ENCODE results near the gene EXD3.

EXD3 gene

DNA sequence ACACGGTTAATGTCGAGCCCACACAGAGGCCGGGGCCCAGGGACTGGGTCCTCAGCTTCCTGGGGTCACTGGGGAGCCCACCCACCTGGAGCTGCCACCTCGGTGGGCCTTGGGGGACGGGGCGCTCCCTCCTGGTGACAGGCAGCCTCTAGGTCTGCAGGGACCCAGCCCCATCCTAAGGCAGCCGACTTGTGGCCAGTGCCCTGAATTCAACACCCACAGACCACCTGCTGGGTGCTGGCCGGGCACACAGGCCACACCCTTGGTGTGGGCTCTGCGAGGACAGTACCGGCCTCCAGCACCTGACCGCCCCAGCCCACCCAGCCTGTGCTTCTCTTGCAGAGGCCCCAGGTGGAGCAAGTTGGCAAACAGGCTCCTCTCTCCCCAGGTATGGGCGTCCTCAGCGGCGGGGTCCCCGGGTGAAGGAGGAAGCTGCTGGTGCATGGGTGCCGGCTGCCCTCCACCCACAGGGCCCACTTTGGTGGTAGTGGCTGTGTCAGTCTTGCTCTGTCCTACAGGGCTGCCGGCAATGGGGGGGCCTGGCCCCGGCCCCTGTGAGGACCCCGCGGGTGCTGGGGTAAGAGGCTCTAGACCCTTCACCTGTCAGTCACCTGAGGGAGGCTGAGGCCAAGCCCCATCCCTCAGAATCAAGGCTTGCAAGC is 9.9 kb upstream of the EXD3 start:
- DNase-seq (ENCODE audit: low read depth in 2 of 2) = no peak

DNA sequence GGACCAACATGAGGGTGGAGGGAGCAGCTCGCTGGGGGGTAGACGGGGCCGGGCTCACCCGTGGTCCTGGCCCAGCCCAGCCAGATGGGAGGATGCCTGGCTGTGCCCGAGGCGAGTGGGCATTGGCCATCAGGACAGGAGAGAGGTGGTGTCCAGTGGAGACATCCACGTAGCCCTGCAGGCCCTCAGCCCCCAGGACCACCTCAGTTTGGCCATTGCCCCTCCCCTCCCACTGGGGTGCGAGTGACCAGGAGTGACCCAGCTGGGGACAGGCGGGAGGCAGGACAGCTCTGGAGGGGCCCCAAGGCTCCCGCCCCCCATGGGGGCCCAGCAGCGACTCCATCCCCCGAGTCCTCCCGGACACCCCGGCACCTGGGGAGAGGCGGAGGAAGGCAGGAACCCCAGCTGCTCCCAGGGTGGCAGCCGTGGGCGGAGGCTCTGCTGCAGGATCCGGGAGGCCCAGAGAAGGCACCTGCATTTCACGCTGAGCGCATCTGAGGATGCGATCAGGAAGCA is 8.5 kb upstream of the EXD3 start:
- no peak for DNase-seq (ENCODE audit: low read depth in 2 of 2)

DNA sequence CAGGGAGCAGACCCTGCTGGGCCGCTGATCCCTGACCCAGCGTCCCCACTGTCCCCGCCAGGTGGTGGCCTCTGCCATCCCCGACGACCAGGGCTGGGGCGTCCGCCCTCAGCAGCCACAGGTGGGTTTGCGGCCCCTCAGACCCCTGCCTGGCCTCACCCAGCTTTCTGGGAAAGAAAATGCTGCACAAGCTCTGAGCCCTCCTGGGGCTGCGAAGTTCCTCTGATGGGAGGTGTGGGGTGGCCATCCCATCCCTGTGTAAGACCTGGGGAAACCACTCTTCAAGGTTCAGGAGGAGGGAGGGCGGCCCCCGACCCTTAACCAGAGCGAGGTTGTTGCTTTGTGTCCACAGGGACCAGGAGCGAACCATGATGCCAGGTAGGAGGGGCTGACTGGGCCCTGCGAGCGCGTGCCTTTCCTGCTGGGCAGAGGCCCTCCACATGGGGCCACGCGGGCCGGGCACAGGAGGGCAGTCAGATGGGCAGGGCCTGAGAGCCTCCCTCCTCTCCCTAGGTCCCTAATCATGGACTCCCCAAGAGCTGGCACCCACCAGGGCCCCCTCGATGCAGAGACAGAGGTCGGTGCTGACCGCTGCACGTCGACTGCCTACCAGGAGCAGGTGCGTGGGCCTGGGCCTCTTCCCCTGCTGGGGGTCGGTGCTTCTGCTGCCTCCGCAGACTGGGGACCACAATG is 7.9 kb upstream of the EXD3 start:
- DNase-seq (ENCODE audit: low read depth in 2 of 2) = no peak

DNA sequence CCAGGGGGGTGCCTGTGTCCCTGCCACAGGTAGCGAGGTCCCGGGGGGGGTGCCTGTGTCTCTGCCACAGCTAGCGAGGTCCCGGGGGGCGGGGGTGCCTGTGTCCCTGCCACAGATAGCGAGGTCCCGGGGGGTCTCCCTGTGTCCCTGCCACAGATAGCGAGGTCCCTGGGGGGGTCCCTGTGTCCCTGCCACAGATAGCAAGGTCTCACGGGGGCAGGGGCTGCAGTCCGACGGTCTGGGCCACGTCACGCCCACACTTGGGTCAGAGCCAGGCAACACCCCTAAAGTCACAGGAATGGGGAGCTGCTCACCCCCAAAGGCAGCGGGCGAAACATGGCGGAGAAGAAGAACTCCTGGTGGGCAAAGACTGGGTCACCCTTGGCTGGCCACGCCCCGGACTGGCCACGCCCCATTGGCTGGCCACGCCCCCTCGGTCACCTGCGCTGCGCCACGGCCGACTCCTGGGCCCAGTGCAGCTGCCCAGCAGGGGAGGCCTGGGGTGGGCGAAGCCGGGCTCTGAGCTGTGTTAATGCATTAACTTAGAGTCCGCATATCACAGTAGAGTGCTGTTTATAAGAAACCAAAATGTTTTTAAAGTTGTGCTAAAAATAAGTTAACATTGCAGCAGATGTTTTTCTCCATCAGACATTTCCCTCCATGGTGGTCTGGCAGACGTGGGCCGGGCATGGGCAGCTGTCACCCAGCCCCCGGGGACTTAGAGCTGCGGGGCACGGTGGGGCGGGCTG is 7.2 kb upstream of the EXD3 start:
- DNase-seq (ENCODE audit: low read depth in 2 of 2) = no peak

DNA sequence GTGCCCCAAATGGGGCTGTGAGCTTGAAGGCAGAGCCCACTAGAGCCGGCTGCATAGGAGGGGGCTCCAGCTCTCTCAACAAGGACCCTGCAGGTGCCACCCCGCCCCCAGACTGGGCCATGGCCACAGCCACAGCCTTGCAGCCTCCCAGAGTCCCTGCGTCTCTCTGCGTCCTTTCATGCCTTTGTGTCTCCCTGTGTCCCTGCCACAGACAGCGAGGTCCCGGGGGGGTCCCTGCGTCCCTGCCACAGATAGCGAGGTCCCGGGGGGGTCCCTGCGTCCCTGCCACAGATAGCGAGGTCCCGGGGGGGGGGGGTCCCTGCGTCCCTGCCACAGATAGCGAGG is 6.6 kb upstream of the EXD3 start:
- no peak for DNase-seq (ENCODE audit: low read depth in 2 of 2)

DNA sequence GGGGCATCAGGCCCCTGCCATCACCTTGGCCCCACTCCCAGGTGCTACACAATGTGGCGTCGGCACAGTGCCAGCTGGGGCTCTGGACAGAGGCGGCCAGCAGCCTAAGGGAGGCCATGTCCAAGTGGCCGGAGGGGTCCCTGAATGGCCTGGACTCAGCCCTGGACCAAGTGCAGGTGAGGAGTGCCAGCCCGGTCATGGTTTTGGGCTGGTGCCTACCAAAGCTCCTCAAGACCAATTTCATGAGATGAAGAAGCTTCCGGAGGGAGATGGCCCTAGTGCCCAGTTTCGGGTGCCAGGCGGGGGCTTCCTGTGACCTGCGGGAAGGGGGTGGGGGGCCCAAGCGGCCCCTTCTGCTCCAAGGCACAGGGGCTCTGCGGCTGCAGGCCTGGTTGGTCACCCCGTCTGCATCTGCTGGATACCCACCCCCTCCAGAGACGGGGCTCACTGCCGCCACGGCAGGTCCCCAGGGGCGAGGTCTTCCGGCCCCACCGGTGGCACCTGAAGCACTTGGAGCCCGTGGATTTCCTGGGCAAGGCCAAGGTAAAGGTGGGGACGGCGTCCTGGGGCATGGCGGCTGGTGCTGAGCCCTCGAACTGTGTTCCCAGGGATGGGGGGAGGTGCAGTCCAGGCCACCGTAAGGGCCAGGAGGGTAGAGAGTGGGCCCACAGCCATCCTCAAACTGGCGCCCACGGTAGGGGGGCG is 6.0 kb upstream of the EXD3 start:
- DNase-seq (ENCODE audit: low read depth in 2 of 2) = no peak

DNA sequence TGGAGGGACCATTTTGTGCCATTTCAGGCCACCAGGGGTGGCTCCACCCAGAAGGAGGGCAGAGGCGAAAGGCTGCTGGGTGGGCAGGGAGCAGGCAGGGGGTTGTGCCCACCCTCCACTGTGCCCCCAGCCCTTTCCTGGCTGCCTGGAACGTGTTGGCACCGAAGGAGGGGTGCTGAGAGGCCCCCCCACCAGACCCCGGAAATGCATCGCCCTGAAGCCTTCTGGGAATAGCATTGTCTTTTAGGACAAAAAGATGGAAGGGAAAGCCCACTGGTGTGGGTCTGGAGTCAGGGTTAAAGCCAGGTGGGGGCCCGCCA is 5.3 kb upstream of the EXD3 start:
- DNase-seq (ENCODE audit: low read depth in 2 of 2) = no peak

DNA sequence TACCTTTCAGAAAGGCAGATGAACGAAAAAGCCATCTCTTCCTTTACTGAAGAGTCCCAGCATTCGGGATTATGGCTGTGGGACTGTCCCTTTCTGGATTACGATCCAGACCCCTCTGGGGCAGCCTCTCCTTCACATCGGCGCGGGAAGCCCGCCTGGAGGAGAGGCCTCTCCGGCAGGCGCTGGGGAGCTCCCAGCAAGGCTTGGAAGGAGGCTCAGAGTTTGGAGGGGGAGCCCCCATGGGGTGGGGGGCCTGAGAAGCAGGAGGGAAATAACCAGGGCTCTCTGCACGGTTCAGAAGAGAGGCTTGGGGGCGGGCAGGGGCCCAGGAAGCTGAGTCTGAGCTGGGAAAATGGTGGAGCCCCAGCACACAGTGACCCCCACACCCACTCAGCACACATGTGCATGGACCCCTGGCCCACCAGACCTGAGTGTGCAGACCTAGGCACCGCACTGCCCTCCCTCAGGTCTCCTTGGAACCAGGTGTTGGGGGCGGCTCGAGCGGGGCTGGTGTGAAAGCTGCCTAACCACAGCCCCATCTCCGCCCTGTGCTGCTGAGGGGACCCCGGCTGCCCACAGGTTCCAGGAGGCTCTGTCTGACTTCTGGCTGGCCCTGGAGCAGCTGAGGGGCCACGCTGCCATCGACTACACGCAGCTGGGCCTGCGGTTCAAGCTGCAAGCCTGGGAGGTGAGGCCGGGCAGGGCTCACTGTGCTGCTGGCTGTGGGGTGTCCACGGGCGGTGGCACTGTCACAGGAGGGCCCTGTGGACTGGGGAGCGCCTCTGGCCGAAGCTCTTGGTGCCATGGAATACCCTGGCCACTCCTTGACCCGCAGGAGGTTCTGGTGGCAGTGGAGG is 4.7 kb upstream of the EXD3 start:
- no peak for DNase-seq (ENCODE audit: low read depth in 2 of 2)

DNA sequence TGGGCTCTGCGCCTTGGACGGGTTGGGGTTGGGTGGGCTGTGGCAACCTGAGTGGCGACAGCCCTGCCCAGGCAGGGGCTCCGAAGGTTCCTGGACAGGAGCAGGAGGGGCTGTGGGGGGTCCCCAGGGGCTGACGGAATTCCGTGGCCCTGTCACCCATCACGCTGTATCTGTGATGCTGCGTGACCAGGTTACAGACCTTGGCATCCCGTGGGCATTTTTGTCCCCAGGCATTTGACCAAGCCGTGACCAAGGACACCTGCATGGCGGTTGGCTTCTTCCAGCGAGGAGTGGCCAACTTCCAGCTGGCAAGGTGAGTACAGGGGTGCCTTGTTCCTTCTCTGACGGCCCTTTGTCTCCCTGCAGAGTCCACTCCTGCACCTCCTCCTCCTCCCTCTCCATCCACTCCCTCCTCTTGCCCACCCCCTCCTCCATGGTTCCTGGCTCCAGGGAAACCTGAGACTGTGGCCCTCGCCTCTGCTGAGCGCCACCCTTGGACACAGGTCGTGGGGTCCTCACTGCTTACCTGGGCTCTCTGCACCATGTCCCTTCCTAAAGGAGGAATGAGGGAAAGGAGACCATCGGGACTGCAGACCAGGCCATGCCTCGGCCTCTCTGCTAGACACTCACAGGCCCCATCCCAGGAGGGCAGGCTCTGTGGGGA is 3.2 kb upstream of the EXD3 start:
- DNase-seq (ENCODE audit: low read depth in 2 of 2) = no peak

DNA sequence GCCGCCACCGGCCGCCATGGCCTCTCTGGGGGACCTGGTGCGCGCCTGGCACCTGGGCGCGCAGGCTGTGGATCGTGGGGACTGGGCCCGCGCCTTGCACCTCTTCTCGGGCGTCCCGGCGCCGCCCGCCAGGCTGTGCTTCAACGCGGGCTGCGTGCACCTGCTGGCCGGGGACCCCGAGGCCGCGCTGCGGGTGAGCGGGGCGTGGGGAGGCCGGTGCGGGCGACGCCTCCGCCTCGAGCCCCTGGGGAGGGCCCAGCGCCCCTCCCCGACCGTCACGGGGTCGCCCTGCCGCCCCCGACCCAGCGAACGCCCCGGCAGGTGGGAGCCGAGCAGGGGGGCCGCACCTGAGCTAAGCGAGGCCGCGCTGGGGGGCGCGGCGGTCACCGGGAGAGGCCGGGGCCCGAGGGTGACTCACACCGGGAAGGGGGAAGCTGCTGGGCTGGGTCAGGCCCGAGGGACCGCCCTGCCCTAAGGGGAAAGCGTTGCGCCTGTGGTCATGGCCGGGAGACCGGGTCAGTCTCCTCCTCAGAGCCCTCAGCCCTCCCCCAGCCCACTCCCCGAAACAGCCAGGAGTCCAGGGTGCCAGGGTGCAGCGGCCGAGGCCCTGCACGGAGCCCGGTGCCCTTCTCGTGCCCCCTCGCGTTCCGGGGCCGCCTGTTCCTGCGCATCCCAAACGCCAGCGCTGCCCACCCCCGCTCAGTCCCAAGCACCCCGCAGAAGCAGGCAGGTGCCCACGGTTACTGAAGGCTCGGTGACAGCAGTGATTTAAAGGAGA is 741 bp upstream of the EXD3 start:
- DNase-seq (ENCODE audit: low read depth in 2 of 2) = no peak

DNA sequence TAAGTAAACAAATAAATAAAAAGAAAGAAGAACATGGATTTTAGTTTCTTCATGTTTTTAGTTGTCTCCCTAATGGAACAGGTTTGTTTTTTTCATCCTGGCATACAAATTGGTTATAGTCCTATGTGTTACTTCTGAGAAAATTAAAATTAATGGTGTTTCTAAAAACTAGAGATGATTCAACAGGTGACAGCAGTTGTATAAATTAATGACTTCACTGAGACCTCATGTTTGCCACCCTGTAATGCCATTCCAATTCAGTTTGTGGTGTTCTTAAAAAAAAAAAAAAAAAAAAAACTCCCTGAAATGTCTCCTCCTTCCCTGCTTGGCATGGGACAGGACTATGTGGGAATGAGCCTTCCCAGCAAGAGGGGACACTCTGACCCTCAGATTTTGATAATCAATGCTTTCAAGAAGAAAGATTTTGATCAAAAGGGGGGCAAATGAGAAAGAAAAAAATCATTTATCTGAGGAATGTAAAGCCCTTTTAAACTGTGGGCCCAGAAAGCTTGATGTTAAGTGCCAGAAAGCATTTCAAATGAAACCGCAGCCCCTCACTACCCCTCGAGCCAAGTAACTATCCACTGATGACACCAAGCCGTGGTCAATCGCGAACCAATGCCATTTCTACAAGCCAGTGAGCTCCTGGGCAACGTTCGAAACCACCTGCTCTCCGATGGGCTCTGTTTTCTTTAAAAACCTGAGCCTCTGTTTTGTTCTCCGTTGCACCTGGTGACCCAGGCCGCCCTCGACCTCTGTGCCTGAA is 941 bp downstream of the EXD3 start:
- no peak for DNase-seq (ENCODE audit: low read depth in 2 of 2)

DNA sequence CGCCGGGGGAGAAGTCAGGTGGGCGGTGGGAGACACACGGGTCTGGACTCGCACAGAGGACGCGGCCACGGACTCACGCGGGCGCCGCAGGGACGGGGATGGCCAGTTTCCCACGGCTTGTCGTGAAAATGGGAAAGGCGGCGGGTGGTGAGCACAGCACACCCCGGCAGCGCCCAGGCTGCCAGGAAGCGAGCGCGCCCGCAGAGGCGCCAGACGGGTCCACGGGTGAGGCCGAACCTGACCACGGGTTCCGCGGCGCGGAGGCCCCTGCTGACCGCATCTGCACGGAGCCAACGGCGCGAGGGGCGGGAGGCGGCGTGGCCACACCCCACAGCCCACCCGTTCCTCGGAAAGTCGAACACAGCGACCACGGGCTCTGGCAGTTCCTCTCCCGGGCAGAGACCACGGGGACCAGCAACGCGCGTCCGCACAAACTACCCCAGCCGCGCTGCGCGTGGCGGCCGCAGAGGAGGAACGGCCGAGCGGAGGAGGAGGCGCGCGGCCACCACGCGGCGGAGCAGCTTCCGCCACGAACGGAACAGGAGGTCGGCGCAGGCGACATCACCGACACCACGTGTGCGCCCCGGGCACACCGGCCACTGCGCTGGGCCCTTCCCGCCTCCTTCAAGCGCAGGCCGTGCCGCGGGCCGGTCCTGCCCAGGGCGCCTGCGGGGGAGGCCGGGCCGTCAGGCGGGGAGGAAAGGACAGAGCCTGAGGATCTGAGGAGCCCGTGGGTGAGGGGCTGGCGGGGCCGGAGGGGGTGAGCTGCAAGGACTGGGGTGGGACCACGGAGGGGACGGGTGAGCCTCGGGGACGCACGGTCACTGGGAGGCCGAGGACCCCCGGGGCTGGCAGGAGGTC is 5.6 kb downstream of the EXD3 start:
- DNase-seq (ENCODE audit: low read depth in 2 of 2) = no peak

DNA sequence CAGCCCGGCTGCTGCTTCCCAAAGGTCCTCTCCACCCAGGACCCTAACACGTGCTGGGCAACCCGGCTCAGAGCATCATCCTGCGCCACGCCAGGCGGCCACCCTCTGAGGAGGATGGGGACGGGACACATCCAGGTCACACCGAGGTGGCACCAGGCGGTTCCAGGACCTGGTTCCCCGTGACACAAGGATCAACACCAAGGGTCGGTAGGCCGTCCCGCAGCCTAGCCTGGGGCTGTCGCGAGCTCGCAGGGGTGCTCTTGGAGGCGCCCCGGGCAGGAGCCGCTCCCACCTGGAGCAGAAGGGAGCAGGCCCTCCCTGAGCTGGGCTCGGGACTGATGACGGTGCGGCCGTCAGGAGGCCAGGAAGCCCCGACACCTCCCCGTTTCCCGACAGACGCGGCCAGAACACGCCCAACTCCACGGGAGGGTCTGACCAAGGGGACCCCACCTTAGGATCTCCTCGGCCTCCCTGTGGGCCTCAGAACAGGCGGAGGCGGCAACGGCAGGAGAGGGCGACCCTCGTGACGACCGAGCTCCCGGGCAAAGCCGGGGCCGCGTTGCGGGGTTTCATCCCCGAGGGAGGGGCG is 6.3 kb downstream of the EXD3 start:
- no peak for DNase-seq (ENCODE audit: low read depth in 2 of 2)

DNA sequence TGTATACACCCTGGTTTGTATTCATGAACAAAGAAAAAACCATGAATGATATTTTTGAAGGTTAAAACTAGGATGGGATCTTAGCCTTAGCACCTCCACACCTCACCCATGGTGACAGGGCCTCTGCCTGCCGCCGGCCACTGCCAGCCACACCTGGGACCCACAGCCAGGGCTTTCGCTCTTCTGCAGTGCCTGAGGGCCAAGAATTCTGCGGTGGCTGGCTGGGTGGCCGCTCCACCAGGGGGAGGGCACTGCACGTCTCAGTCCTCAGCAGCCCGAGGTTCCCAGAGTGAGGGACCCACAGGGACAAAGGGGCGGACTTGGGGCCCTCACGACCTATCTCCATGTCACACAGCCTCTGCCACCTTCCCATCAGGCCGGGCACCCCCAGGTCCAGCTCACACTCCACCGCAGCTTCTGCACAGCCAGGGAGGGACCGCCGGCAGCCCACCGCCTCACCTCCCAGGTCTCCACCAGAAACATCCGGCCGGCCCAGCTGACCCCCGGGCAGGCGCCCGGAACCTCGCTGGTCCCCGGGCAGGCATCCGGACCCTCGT is 6.9 kb downstream of the EXD3 start:
- no peak for DNase-seq (ENCODE audit: low read depth in 2 of 2)

DNA sequence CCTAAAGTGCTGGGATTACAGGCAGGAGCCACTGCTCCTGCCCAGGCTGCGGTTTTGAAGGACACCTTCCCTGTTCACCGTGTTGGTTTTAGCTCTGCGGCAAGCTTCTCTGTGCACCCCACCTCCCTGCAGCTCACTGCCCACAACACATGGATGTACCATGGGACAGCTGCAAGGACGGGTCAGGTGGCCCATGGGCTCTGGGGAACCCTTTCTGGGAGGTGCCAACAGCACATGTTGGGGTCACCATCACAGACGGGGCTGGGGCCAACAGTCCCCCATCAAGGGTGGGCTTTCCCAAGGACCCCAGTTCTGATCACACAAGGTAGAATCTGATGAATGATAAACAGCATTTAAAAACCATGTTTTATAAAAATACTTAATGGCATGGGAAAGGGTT is 7.5 kb downstream of the EXD3 start:
- no peak for DNase-seq (ENCODE audit: low read depth in 2 of 2)

DNA sequence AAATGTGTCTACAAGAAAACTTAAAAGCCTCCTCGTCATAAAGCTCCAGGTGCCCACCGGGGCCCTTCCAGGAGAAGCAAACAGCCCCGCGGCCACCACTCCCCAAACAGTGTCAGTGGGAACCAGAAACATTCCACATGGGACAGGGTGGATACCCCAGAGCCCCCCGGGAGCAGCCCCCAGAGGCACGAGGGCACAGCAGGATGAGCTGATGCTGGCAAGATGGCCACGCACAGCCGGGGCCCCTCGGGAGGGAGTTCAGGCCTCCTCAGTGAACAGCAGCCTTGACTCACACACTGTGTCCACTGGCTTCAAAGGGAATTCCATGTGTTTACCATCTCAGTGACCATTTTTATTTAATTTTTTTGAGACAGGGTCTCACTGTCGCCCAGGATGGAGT is 10.5 kb downstream of the EXD3 start:
- DNase-seq (ENCODE audit: low read depth in 2 of 2) = no peak

DNA sequence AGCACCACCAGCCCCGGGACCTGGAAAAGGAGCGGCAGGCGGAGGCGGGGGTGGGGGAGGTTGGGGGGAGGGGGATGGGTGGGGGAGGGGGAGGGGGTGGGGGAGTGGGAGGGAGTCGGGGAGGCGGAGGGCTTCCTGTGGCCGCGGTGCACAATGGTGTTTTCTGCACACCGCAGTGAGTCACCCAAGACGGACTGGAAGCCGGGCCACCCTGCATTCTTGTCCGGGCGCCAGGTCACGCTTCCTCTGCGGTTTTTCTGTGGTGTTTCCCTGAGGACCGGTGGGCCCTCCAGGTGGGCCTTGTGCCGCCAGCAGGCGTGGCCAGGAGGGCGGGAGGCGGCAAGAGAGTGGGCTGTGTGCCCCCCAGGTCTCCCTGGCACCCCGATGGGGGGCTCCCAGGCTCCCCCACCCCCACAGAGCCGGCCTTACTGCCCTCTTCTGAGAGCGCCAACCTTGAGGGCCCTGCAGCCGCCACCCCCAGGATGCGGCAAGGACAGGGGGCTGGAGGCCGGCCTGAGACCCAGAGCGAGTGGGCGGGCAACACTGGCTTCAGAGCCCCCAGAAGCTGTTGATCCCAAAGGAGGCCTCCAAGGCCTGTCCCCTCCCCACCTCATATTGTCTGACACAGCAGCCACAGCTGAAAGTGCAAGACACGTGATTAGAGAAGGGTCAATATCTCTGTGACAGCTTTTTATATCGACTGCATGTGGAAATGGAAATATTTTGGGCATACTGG is 11.1 kb downstream of the EXD3 start:
- peak; percentile 8 to 47 for DNase-seq (ENCODE audit: low read depth in 2 of 2)

Measured in stimulated activated CD8-positive, alpha-beta memory T cell treated with anti-CD3 and anti-CD28 coated beads, Interleukin-7, amount 100 ng/mL, for 4 hours (primary cell).